Small intestine (tissue), 7 donors: Measurements from ENCODE around the gene AQR. TPM values are rescaled to one million over a fixed set of nuclear protein-coding genes. Genes with fewer than 3 reads are reported as not detected.

Experiments
- DNase-seq, 2 donors: peaks; one replicate each; pipeline versions ENCODE4 v3.0.0 to v3.0.0-alpha.2; 2013
- FAIRE-seq: peaks from 2 replicates; lab custom pipeline; 2012; peaks lifted over from hg19 to GRCh38; lab: Jason Lieb, UNC
- H3K27ac ChIP-seq, 3 donors: one replicate each; pipeline ENCODE4 v1.5.1; 2013; ENCODE audit warnings: low read length in 2 of 3, mild to moderate bottlenecking in 2 of 3, control low read depth in 1 of 3, inconsistent platforms in 1 of 3, low read depth in 1 of 3, moderate library complexity in 1 of 3
- H3K27me3 ChIP-seq, 3 donors: one replicate each; pipeline ENCODE4 v1.6.1; 2013; ENCODE audit warnings: low read length in 3 of 3, inconsistent platforms in 1 of 3; ENCODE audit not compliant: control insufficient read depth in 3 of 3, insufficient read depth in 3 of 3
- H3K36me3 ChIP-seq, 3 donors: one replicate each; pipeline ENCODE4 v1.6.1; 2013; ENCODE audit warnings: low read length in 3 of 3, inconsistent platforms in 1 of 3, low read depth in 1 of 3, mild to moderate bottlenecking in 1 of 3, moderate library complexity in 1 of 3; ENCODE audit not compliant: control insufficient read depth in 3 of 3, insufficient read depth in 2 of 3
- H3K4me1 ChIP-seq, 3 donors: one replicate each; pipeline ENCODE4 v1.6.1; 2013; ENCODE audit warnings: low read length in 2 of 3, inconsistent platforms in 1 of 3, low read depth in 1 of 3, mild to moderate bottlenecking in 1 of 3, moderate library complexity in 1 of 3; ENCODE audit not compliant: control insufficient read depth in 3 of 3, insufficient read depth in 2 of 3
- H3K4me3 ChIP-seq, 3 donors: one replicate each; pipeline ENCODE4 v1.5.1; 2013; ENCODE audit warnings: low read length in 3 of 3, control low read depth in 1 of 3, inconsistent platforms in 1 of 3, low read depth in 1 of 3, mild to moderate bottlenecking in 1 of 3, moderate library complexity in 1 of 3
- H3K9me3 ChIP-seq, 2 donors: one replicate each; pipeline ENCODE4 v1.6.1; 2013; ENCODE audit warnings: low read depth in 1 of 2, low read length in 1 of 2; ENCODE audit not compliant: control insufficient read depth in 2 of 2, insufficient read depth in 1 of 2
- WGBS, 3 donors: extraction: QIAGEN DNeasy Blood & Tissue Kit; methylation state at CpG; one replicate each; pipeline ENCODE4 v1.1.7; 2013; 5-methylcytosine and 5-hydroxymethylcytosine counted together
- polyA plus RNA-seq, 4 donors: library from polyadenylated mRNA; stranded (reverse) in 3 of 4; unstranded in 1 of 4; fragments of 200-250 nt in 3 of 4; fragments of 120-200 nt in 1 of 4; gene quantifications; one replicate each; pipeline versions ENCODE4 v1.2.1 to v1.2.3, GENCODE V29; 2013
- donor health status: healthy with polysubstance abuse.
- donor health status: control.
- donor health status: control.
- donor health status: Bipolar disorder and iron deficiency.
- donor health status: healthy.

AQR gene
- polyA plus RNA-seq, 4 donors: 6.8 to 26.5 (median 8.7) TPM

GRCh38 chr15:34847598-34847997, 121.9 kb downstream of the AQR start:
- WGBS, 3 donors: 70 to 100% (median 85%) methylated on average over 1 of the region's 1 CpG

GRCh38 chr15:34841262-34841725, 128.2 kb downstream of the AQR start:
- Histone ChIP-seq H3K27ac (no peak overlapping the region), H3K4me3 (no peak overlapping the region), H3K4me1 (no peaks in the 10 kb centered on the region), H3K27me3 (no peaks in the 10 kb centered on the region), H3K36me3 (no peaks in the 10 kb centered on the region), H3K9me3 (no peaks in the 10 kb centered on the region)
- FAIRE-seq (no peak), DNase-seq (no peak)

More at GRCh38 chr15:34847598-34847997, 121.9 kb downstream of the AQR start:
- Histone ChIP-seq H3K27ac (no peak overlapping the region), H3K36me3 (peaks cover 0 to 2% (median 0%) of the 10 kb centered on the region in 3 donors), H3K27me3 (no peaks in the 10 kb centered on the region), H3K4me3 (no peak overlapping the region), H3K4me1 (no peaks in the 10 kb centered on the region), H3K9me3 (peaks cover 0 to 7% of the 10 kb centered on the region in 2 donors)
- DNase-seq (no peak), FAIRE-seq (no peak)

GRCh38 chr15:34838282-34838681, 131.3 kb downstream of the AQR start:
- FAIRE-seq: no peak
- Histone ChIP-seq H3K9me3 (no peaks in the 10 kb centered on the region), H3K4me1 (no peaks in the 10 kb centered on the region), H3K4me3 (no peak overlapping the region), H3K27me3 (no peaks in the 10 kb centered on the region), H3K36me3 (no peaks in the 10 kb centered on the region), H3K27ac (no peak overlapping the region)
- WGBS, 3 donors: 92 to 95% (median 95%) methylated on average over 3 of the region's 3 CpGs
- no peak for DNase-seq

GRCh38 chr15:34837246-34838016, 132.1 kb downstream of the AQR start:
- DNase-seq (no peak), FAIRE-seq (no peak)
- Histone ChIP-seq H3K27me3 (no peaks in the 10 kb centered on the region), H3K27ac (no peak overlapping the region), H3K36me3 (no peaks in the 10 kb centered on the region), H3K9me3 (no peaks in the 10 kb centered on the region), H3K4me3 (no peak overlapping the region), H3K4me1 (no peaks in the 10 kb centered on the region)
- WGBS, 3 donors: 65 to 72% (median 70%) methylated on average over 6 of the region's 6 CpGs

- H3K4me1 ChIP-seq: no peaks in the 10 kb centered on the region
- H3K9me3 ChIP-seq: no peaks in the 10 kb centered on the region
- H3K27ac ChIP-seq: no peak overlapping the region
- peaks cover 0 to 4% (median 0%) of the 10 kb centered on the region in 3 donors for H3K27me3 ChIP-seq
- no peak for FAIRE-seq
- WGBS, 3 donors: 62 to 74% (median 62%) methylated on average over 5 of the region's 5 CpGs
- H3K36me3 ChIP-seq: no peaks in the 10 kb centered on the region
- H3K4me3 ChIP-seq: no peak overlapping the region
- DNase-seq: no peak
Measured at GRCh38 chr15:34828145-34828911, 141.2 kb downstream of the AQR start.

GRCh38 chr15:34821831-34822230, 147.7 kb downstream of the AQR start:
- no peaks in the 10 kb centered on the region for H3K4me1 ChIP-seq
- H3K27me3 ChIP-seq: peaks cover 0 to 7% (median 0%) of the 10 kb centered on the region in 3 donors
- DNase-seq: no peak
- no peak for FAIRE-seq
- H3K36me3 ChIP-seq: no peaks in the 10 kb centered on the region
- no peaks in the 10 kb centered on the region for H3K9me3 ChIP-seq
- 77 to 83% (median 81%) methylated on average over 3 of the region's 3 CpGs for WGBS, 3 donors
- no peak overlapping the region for H3K27ac ChIP-seq
- H3K4me3 ChIP-seq: no peak overlapping the region

GRCh38 chr15:34820110-34820509, 149.4 kb downstream of the AQR start:
- H3K36me3 ChIP-seq: no peaks in the 10 kb centered on the region
- DNase-seq: no peak
- H3K27me3 ChIP-seq: peaks cover 0 to 7% (median 0%) of the 10 kb centered on the region in 3 donors
- H3K9me3 ChIP-seq: no peaks in the 10 kb centered on the region
- FAIRE-seq: no peak
- H3K27ac ChIP-seq: no peak overlapping the region
- H3K4me3 ChIP-seq: no peak overlapping the region
- 67 to 82% (median 72%) methylated on average over 5 of the region's 5 CpGs for WGBS, 3 donors
- H3K4me1 ChIP-seq: no peaks in the 10 kb centered on the region

GRCh38 chr15:34818526-34818925, 151.0 kb downstream of the AQR start:
- no peaks in the 10 kb centered on the region for H3K9me3 ChIP-seq
- H3K4me1 ChIP-seq: no peaks in the 10 kb centered on the region
- DNase-seq (no peak), FAIRE-seq (no peak)
- WGBS, 3 donors: 84 to 95% (median 91%) methylated on average over 1 of the region's 1 CpG
- H3K36me3 ChIP-seq: no peaks in the 10 kb centered on the region
- no peak overlapping the region for H3K27ac ChIP-seq
- H3K4me3 ChIP-seq: no peak overlapping the region
- peaks cover 0 to 6% (median 0%) of the 10 kb centered on the region in 3 donors for H3K27me3 ChIP-seq
